ENCODE results near the gene MOB2. TPM values are rescaled to one million over a fixed set of nuclear protein-coding genes. Genes with fewer than 3 reads are reported as not detected.

Gene MOB2
- total and polyA plus RNA-seq, 9 of the 15 experiments (the other 6 are each of a cell fraction or from before 2014, with no cell fraction given) = 0.17 to 36.8 (median 19.2) TPM

GRCh38 chr11:1531449-1532013, 45.0 kb upstream of the MOB2 start:
- Histone ChIP-seq H3K27me3 (ENCODE audit: control insufficient read depth in 2 of 2, insufficient read depth in 2 of 2, low read length in 2 of 2) (no peaks in the 10 kb centered on the region), H3K9ac (ENCODE audit: insufficient read depth in 1 of 2, low read depth in 2 of 2, low read length in 2 of 2) (no peak overlapping the region), H3K4me2 (ENCODE audit: insufficient read depth, low read length) (no peak overlapping the region), H3K27ac (ENCODE audit: extremely low read depth, low read depth, low read length) (no peak overlapping the region), H3K4me1 (replicated peaks in 1 of 2; ENCODE audit: control insufficient read depth in 2 of 2, insufficient read depth in 2 of 2, low read length in 2 of 2) (peaks cover 0 to 43% of the 10 kb centered on the region in 2 experiments; a peak in 3 of 5 replicates), H3K36me3 (ENCODE audit: control insufficient read depth, insufficient read depth, low read length) (peaks cover 11% of the 10 kb centered on the region; the same call in 1 of the 3 replicates), H3K4me3 (no peak overlapping the region), H3K79me2 (ENCODE audit: control insufficient read depth, insufficient read depth, low read length) (peaks cover 35% of the 10 kb centered on the region; the same call in 2 of the 3 replicates), H3K9me1 (ENCODE audit: control insufficient read depth, insufficient read depth, low read length) (peaks cover 12% of the 10 kb centered on the region), H4K20me1 (replicated peaks; ENCODE audit: control insufficient read depth, insufficient read depth, low read length) (peaks cover 43% of the 10 kb centered on the region), H2AFZ (ENCODE audit: low read depth, low read length) (no peak overlapping the region), H3K9me3 (replicated peaks; ENCODE audit: control insufficient read depth, insufficient read depth, low read depth, low read length) (no peaks in the 10 kb centered on the region)
- no TSS peak for BruUV-seq (replicated peaks)
- CTCF ChIA-PET (ENCODE audit: low intra/inter-chr PET ratio) = no interaction called here
- POLR2A ChIA-PET = interaction anchor here (0.6 kb wide), 1 partner anchor 183 kb away, joined by 3 read pairs; no protein-coding TSS in a partner anchor
- DNase-seq (ENCODE audit: extremely low read depth in 1 of 4, low spot score in 3 of 4) = no peak
- in situ Hi-C loops (cut with MboI) (no loop called here), intact Hi-C loops (cut with micrococcal nuclease) (no loop called here)
- FAIRE-seq = no peak
- ATAC-seq = no peak
- WGBS (ENCODE audit: insufficient coverage, low coverage, missing lambda C conversion rate) = 73% methylated on average over 11 of the region's 12 CpGs
- TF ChIP-seq GTF2A2 (tag; IDR thresholded peaks at IDR 0.05) (no peak), CTCF (IDR thresholded peaks at IDR 0.05 in 2 of 3, conservative IDR thresholded peaks at IDR 0.05 in 1 of 3; ENCODE audit: insufficient read depth in 2 of 3, low read depth in 1 of 3, low read length in 3 of 3) (no peak), SREBF2 (CRISPR knock-in tag; IDR thresholded peaks at IDR 0.05) (no peak), ZSCAN29 (IDR thresholded peaks at IDR 0.05) (no peak), PCBP2 (IDR thresholded peaks at IDR 0.05; ENCODE audit: low read depth, low read length, poor library complexity, severe bottlenecking) (no peak), PPARD (CRISPR knock-in tag; IDR thresholded peaks at IDR 0.05) (no peak), KAT8 (IDR thresholded peaks at IDR 0.05; ENCODE audit: low read depth) (no peak), SAP30 (IDR thresholded peaks at IDR 0.05; ENCODE audit: borderline replicate concordance, insufficient read depth, low read depth, low read length, poor library complexity, severe bottlenecking) (no peak), ZNF212 (CRISPR knock-in tag; IDR thresholded peaks at IDR 0.05) (no peak), PREB (CRISPR knock-in tag; IDR thresholded peaks at IDR 0.05) (no peak), ZC3H4 (CRISPR knock-in tag; IDR thresholded peaks at IDR 0.05; ENCODE audit: borderline replicate concordance) (no peak)
